Effector memory CD4-positive, alpha-beta T cell (primary cell): ENCODE data around the gene NRXN2.
A peak's percentile ranks its signal among the peaks of the same experiment; 100 is the strongest.

Experiments used
- DNase-seq, 3 donors: peaks; one replicate each; pipeline ENCODE4 v3.0.0-alpha.2; 2020
- H3K27ac ChIP-seq: 2 replicates; pipeline ENCODE4 v1.7.0; 2013; ENCODE audit warnings: mild to moderate bottlenecking, low read length, moderate library complexity; ENCODE audit not compliant: insufficient read depth, poor library complexity, severe bottlenecking
- H3K27me3 ChIP-seq: replicated peaks from 2 replicates; pipeline ENCODE4 v1.7.0; 2013; ENCODE audit warnings: mild to moderate bottlenecking, low read length; ENCODE audit not compliant: insufficient read depth, control insufficient read depth, poor library complexity, severe bottlenecking
- H3K36me3 ChIP-seq: 2 replicates; pipeline ENCODE4 v1.7.0; 2013; ENCODE audit warnings: mild to moderate bottlenecking, low read length, moderate library complexity; ENCODE audit not compliant: control insufficient read depth, insufficient read depth
- H3K4me1 ChIP-seq: 2 replicates; pipeline ENCODE4 v1.7.0; 2013; ENCODE audit warnings: low read length, mild to moderate bottlenecking; ENCODE audit not compliant: control insufficient read depth, insufficient read depth, poor library complexity, severe bottlenecking
- H3K4me3 ChIP-seq: 2 replicates; pipeline ENCODE4 v1.7.0; 2013; ENCODE audit warnings: low read length, low read depth, mild to moderate bottlenecking; ENCODE audit not compliant: insufficient read depth, poor library complexity, severe bottlenecking
- H3K9me3 ChIP-seq: 2 replicates; pipeline ENCODE4 v1.7.0; 2013; ENCODE audit warnings: mild to moderate bottlenecking, low read length, moderate library complexity; ENCODE audit not compliant: control insufficient read depth

Gene NRXN2

GRCh38 chr11:64765291-64765850 is 42.4 kb upstream of the NRXN2 start:
- H3K27ac ChIP-seq, result peak overlapping the region; percentile 51
- H3K36me3 ChIP-seq, result peaks cover 67% of the 10 kb centered on the region

DNA sequence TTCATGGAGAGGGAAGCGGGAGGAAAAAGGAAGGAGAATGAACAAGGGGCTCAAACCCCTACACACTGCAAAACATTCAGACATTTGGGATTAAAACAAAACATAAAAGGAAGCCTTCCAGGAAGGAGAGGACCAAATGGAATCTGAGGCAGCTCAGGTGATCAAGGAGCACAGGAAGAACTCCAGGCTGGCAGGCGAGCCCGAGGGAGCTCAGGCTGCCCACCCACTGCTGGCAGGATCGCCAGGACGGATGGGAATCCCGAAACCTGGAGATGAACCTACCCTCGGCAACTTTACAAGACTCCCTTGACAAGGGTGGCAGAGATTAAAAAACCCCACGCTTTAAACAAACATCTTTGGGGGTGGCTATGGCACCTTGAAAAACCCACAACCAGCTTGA is 41.8 kb upstream of the NRXN2 start:
- peaks cover 61% of the 10 kb centered on the region for H3K36me3 ChIP-seq

More at GRCh38 chr11:64765291-64765850, 42.4 kb upstream of the NRXN2 start:
- DNase-seq, result no peak
- peaks cover 73% of the 10 kb centered on the region for H3K4me1 ChIP-seq
- no peaks in the 10 kb centered on the region for H3K9me3 ChIP-seq
- no peaks in the 10 kb centered on the region for H3K27me3 ChIP-seq
- peak overlapping the region; percentile 31 for H3K4me3 ChIP-seq

DNA sequence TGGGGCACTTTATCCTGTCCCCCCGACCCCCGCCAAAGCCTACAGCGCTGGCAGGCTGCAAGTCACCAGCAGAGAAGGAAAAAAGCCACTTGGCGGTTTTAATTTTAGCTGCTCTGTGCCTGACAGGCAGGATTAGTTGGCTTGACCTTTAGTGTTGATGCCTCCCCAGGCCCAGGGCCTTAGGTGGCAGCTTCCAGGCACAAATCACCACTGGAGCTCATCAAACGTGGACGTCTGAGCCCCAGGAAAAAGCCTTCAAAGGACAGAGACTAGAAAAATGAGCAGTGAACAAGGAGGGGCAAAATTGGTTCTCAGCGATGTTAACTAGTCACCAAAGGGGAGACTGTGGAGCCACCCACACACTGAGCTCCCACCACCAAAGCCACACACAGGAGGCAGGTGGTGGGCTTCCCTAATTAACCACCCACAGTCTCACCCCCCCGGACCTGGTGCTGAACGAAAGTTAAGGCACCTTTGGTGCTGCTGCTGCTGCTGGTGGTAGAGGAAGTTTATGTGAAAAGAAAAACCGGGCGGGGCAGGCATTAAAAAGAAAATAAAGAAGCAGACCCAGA is 41.1 kb upstream of the NRXN2 start:
- peaks cover 83% of the 10 kb centered on the region for H3K4me1 ChIP-seq
- H3K27ac ChIP-seq, result peak overlapping the region; percentile 51
- peak overlapping the region; percentile 31 for H3K4me3 ChIP-seq
- no peaks in the 10 kb centered on the region for H3K27me3 ChIP-seq
- H3K36me3 ChIP-seq, result peaks cover 54% of the 10 kb centered on the region
- no peaks in the 10 kb centered on the region for H3K9me3 ChIP-seq
- peak; percentile 24 to 61 (median 31) for DNase-seq

More for the DNA sequence above, 41.8 kb upstream of the NRXN2 start:
- no peaks in the 10 kb centered on the region for H3K27me3 ChIP-seq
- H3K27ac ChIP-seq, result peak overlapping the region; percentile 51
- peaks cover 79% of the 10 kb centered on the region for H3K4me1 ChIP-seq
- no peaks in the 10 kb centered on the region for H3K9me3 ChIP-seq
- DNase-seq, result no peak
- peak overlapping the region; percentile 31 for H3K4me3 ChIP-seq

GRCh38 chr11:64763526-64764039 is 40.6 kb upstream of the NRXN2 start:
- Histone ChIP-seq H3K27ac (peak overlapping the region; percentile 51), H3K9me3 (no peaks in the 10 kb centered on the region), H3K27me3 (no peaks in the 10 kb centered on the region), H3K36me3 (peaks cover 49% of the 10 kb centered on the region), H3K4me1 (peaks cover 83% of the 10 kb centered on the region), H3K4me3 (no peak overlapping the region)
- no peak for DNase-seq

- peaks cover 77% of the 10 kb centered on the region for H3K4me1 ChIP-seq
- H3K27me3 ChIP-seq, result no peaks in the 10 kb centered on the region
- DNase-seq, result no peak
- no peaks in the 10 kb centered on the region for H3K9me3 ChIP-seq
- peak overlapping the region; percentile 48 for H3K27ac ChIP-seq
- no peak overlapping the region for H3K4me3 ChIP-seq
- peaks cover 42% of the 10 kb centered on the region for H3K36me3 ChIP-seq
Measured at GRCh38 chr11:64762674-64763525, 39.9 kb upstream of the NRXN2 start.

DNA sequence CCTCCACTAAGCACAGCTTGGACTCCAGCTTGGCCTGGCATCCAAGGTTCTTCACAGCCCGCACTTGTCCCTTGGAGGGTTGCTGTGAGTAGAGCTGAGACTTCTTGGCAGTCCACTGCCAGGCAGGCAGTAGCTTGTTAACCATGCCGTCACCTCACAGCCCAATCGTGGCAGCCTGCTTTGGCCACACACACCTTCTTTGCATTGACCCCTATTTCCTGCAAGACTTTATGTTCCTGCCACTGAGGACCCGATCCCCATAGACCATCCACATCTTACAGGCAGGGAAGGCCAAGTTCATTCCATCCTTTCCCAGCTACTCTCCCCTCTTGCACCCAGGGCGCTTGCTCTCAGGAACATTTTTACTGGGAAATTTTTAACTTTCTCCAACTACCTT is 39.3 kb upstream of the NRXN2 start:
- DNase-seq, result no peak
- H3K27ac ChIP-seq, result no peak overlapping the region
- no peaks in the 10 kb centered on the region for H3K9me3 ChIP-seq
- peaks cover 71% of the 10 kb centered on the region for H3K4me1 ChIP-seq
- no peaks in the 10 kb centered on the region for H3K27me3 ChIP-seq
- peaks cover 36% of the 10 kb centered on the region for H3K36me3 ChIP-seq
- no peak overlapping the region for H3K4me3 ChIP-seq

DNA sequence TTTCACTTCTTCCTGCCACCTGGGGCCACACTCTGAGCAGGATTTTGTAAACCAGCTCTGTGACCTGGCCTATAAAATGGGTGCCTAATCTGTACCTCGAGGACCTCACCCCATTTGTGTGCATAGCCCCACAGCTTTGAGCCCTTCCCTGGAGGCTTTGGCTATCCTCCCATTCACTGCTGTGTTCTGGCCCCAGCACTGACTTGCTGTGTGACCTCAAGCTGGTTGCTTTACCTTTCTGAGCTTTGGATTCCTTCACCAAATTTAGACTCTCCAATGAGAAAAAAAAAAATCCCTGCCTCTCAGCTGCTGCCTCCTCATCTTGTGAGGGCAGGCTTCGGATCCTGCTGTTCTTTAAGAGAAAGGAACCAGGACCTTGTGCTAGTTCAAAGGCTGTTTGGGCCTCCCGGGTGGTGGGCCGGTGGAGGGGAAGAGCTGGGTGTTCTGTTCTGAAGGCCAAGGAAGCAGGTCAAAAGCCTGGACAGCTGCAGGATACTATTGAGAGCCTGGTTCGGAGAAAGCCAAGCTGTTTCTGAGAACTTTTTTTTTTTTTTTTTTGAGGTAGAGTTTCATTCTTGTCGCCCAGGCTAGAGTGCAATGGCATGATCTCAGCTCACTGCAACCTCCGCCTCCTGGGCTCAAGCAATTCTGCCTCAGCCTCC is 37.9 kb upstream of the NRXN2 start:
- no peak for DNase-seq
- Histone ChIP-seq H3K4me1 (peaks cover 61% of the 10 kb centered on the region), H3K27ac (no peak overlapping the region), H3K9me3 (no peaks in the 10 kb centered on the region), H3K4me3 (no peak overlapping the region), H3K27me3 (no peaks in the 10 kb centered on the region), H3K36me3 (peaks cover 25% of the 10 kb centered on the region)

- peaks cover 52% of the 10 kb centered on the region for H3K4me1 ChIP-seq
- no peak for DNase-seq
- no peaks in the 10 kb centered on the region for H3K9me3 ChIP-seq
- no peak within 1 kb of the TSS for H3K27ac ChIP-seq
- no peaks in the 10 kb centered on the region for H3K27me3 ChIP-seq
- H3K4me3 ChIP-seq, result no peak within 1 kb of the TSS
- peaks cover 16% of the 10 kb centered on the region for H3K36me3 ChIP-seq
Measured at GRCh38 chr11:64759722-64760719, 37.0 kb upstream of the NRXN2 start, which contains the start of gene PYGM. Gene PYGM (minus strand): TSS chr11:64759974. CDS start chr11:64759898, 76 bp downstream.
